ENCODE measurements around the gene POU5F2. TPM values are rescaled to one million over a fixed set of nuclear protein-coding genes. Genes with fewer than 3 reads are reported as not detected.

The POU5F2 gene
- total and polyA plus RNA-seq, 9 of the 15 experiments (the other 6 are each of a cell fraction or from before 2014, with no cell fraction given) = 0.01 to 0.40 (median 0.18) TPM; not detected in 2

GRCh38 chr5:93748875-93749397, 7.5 kb upstream of the POU5F2 start:
- H3K79me2 ChIP-seq (ENCODE audit: control insufficient read depth, insufficient read depth, low read length) = no peaks in the 10 kb centered on the region
- H3K9me3 ChIP-seq (replicated peaks; ENCODE audit: control insufficient read depth, insufficient read depth, low read depth, low read length) = no peaks in the 10 kb centered on the region; the same call in 1 of the 2 replicates
- CTCF ChIA-PET (ENCODE audit: low intra/inter-chr PET ratio) = no interaction called here
- no peaks in the 10 kb centered on the region for H3K9me1 ChIP-seq (ENCODE audit: control insufficient read depth, insufficient read depth, low read length)
- ATAC-seq (no peak), DNase-seq (ENCODE audit: extremely low read depth in 1 of 4, low spot score in 3 of 4) (no peak), FAIRE-seq (no peak)
- intact Hi-C loops (cut with micrococcal nuclease) (no loop called here), in situ Hi-C loops (cut with MboI) (no loop called here)
- H3K4me2 ChIP-seq (ENCODE audit: insufficient read depth, low read length) = no peak overlapping the region
- no peak overlapping the region for H2AFZ ChIP-seq (ENCODE audit: low read depth, low read length)
- H4K20me1 ChIP-seq (replicated peaks; ENCODE audit: control insufficient read depth, insufficient read depth, low read length) = no peaks in the 10 kb centered on the region
- 0% methylated on average over 1 of the region's 1 CpG for WGBS (ENCODE audit: insufficient coverage, low coverage, missing lambda C conversion rate)
- no peak overlapping the region for H3K4me3 ChIP-seq
- POLR2A ChIA-PET = no interaction called here
- H3K27me3 ChIP-seq (ENCODE audit: control insufficient read depth in 2 of 2, insufficient read depth in 2 of 2, low read length in 2 of 2) = no peaks in the 10 kb centered on the region
- TF ChIP-seq HCFC1 (IDR thresholded peaks at IDR 0.05; ENCODE audit: low read depth, low read length) (no peak), ZNF696 (CRISPR knock-in tag; conservative IDR thresholded peaks at IDR 0.05) (no peak), CGGBP1 (CRISPR knock-in tag; IDR thresholded peaks at IDR 0.05) (no peak), RERE (CRISPR knock-in tag; IDR thresholded peaks at IDR 0.05; ENCODE audit: borderline replicate concordance) (no peak), ZNF174 (CRISPR knock-in tag; IDR thresholded peaks at IDR 0.05) (no peak), POU5F1 (IDR thresholded peaks at IDR 0.05; ENCODE audit: borderline replicate concordance, low read depth, low read length, partially characterized antibody) (no peak), POLR2B (IDR thresholded peaks at IDR 0.05; ENCODE audit: low read depth, partially characterized antibody) (no peak), ZBTB5 (IDR thresholded peaks at IDR 0.05) (no peak)
- TF ChIP-seq, protein P1, sequence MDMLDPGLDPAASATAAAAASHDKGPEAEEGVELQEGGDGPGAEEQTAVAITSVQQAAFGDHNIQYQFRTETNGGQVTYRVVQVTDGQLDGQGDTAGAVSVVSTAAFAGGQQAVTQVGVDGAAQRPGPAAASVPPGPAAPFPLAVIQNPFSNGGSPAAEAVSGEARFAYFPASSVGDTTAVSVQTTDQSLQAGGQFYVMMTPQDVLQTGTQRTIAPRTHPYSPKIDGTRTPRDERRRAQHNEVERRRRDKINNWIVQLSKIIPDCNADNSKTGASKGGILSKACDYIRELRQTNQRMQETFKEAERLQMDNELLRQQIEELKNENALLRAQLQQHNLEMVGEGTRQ (CRISPR knock-in tag; IDR thresholded peaks at IDR 0.05) = no peak
- H3K4me1 ChIP-seq (replicated peaks in 1 of 2; ENCODE audit: control insufficient read depth in 2 of 2, insufficient read depth in 2 of 2, low read length in 2 of 2) = no peaks in the 10 kb centered on the region
- H3K27ac ChIP-seq (ENCODE audit: extremely low read depth, low read depth, low read length) = no peak overlapping the region
- H3K9ac ChIP-seq (ENCODE audit: insufficient read depth in 1 of 2, low read depth in 2 of 2, low read length in 2 of 2) = no peak overlapping the region
- no TSS peak for BruUV-seq (replicated peaks)
- no peaks in the 10 kb centered on the region for H3K36me3 ChIP-seq (ENCODE audit: control insufficient read depth, insufficient read depth, low read length)

Data from K562 (cell line).